ENCODE data around the gene SLC15A5.

GRCh38 chr12:16297521-16297920 is 20.0 kb upstream of the SLC15A5 start:
- TF ChIP-seq EZH2 (IDR thresholded peaks at IDR 0.05) = no peak
- TF ChIP-seq POLR2AphosphoS5 (IDR thresholded peaks at IDR 0.05; ENCODE audit: borderline replicate concordance, low read depth, low read length) = no peak
- no peak for TF ChIP-seq FOXP2 (optimal IDR thresholded peaks at IDR 0.05; ENCODE audit: control extremely low read depth, extremely low read length, insufficient read depth)
